Gastrocnemius medialis (tissue), 4 donors: ENCODE measurements around the gene ANO10. TPM values are rescaled to one million over a fixed set of nuclear protein-coding genes. Genes with fewer than 3 reads are reported as not detected.

Source experiments
- ATAC-seq, 2 donors: fragments of 150-250 bp; one replicate each; pipeline ENCODE4 v1.9.1; 2016
- DNase-seq, 2 donors: peaks; one replicate each; pipeline ENCODE4 v3.0.0-alpha.2; 2019
- H3K27ac ChIP-seq, 4 donors: fragments of 200-600 bp; sonication (generic); 1 replicate in 1 of 4; 2 replicates in 3 of 4; pipeline ENCODE4 v1.5.1; 2016 to 2018; ENCODE audit warnings: mild to moderate bottlenecking in 2 of 4, moderate library complexity in 1 of 4
- H3K27me3 ChIP-seq, 3 donors: fragments of 200-600 bp; sonication (generic) in 2 of 3; 1 replicate in 1 of 3; 2 replicates in 2 of 3; pipeline versions ENCODE4 v1.5.1 to v1.6.0; 2016 to 2019; ENCODE audit warnings: mild to moderate bottlenecking in 1 of 3, moderate library complexity in 1 of 3
- H3K36me3 ChIP-seq, 2 donors: fragments of 200-600 bp; sonication (generic) in 1 of 2; one replicate each; pipeline ENCODE4 v1.5.1; 2017 to 2018
- H3K4me1 ChIP-seq, 2 donors: fragments of 200-600 bp; sonication (generic) in 1 of 2; one replicate each; pipeline ENCODE4 v1.5.1; 2016 to 2017; ENCODE audit warnings: mild to moderate bottlenecking in 2 of 2
- H3K4me3 ChIP-seq, 4 donors: fragments of 200-600 bp; sonication (generic) in 3 of 4; 1 replicate in 1 of 4; 2 replicates in 3 of 4; pipeline ENCODE4 v1.5.1; 2016 to 2019; ENCODE audit warnings: mild to moderate bottlenecking in 2 of 4
- H3K9me3 ChIP-seq, 3 donors: fragments of 200-600 bp; sonication (generic) in 2 of 3; 1 replicate in 1 of 3; 2 replicates in 2 of 3; pipeline ENCODE4 v1.5.1; 2016 to 2019
- CTCF ChIP-seq, 5 experiments: fragments of 450-650 bp in 3 of 5; fragments of 200-600 bp in 2 of 5; sonication (generic) in 2 of 5; IDR thresholded peaks in 4 of 5; conservative IDR thresholded peaks in 1 of 5; 1 replicate in 4 of 5; 2 replicates in 1 of 5; pipeline ENCODE4 v1.5.1; 2016 to 2019; ENCODE audit warnings: antibody characterized with exemption in 5 of 5, mild to moderate bottlenecking in 3 of 5, moderate library complexity in 3 of 5
- POLR2A ChIP-seq, 2 donors: fragments of 450-650 bp; IDR thresholded peaks; one replicate each; pipeline ENCODE4 v1.6.1; 2017; ENCODE audit warnings: antibody characterized with exemption in 2 of 2, mild to moderate bottlenecking in 2 of 2, moderate library complexity in 2 of 2
- in situ Hi-C, 4 donors: fragments of 200-750 bp; cut with MboI; loops; one replicate each; pipeline versions ENCODE4 v1.15.0 to v1.8.0; 2017; ENCODE audit warnings: low sequenced_read_pairs in 4 of 4
- intact Hi-C: fragments of 100-400 bp; cut with DNase I; formaldehyde crosslinking; loops from one replicate; pipeline ENCODE4 v1.15.1; 2023; ENCODE audit warnings: low total_unique reads
- total RNA-seq, 4 donors: library from RNA; depleted of rRNA; stranded (reverse); fragments of >200 nt; gene quantifications; one replicate each; pipeline versions ENCODE4 v1.1.0 to v1.2.3, GENCODE V29; 2016

Gene ANO10
- total RNA-seq, 4 donors from 2014 or later, result 6.9 to 8.1 (median 7.8) TPM

DNA sequence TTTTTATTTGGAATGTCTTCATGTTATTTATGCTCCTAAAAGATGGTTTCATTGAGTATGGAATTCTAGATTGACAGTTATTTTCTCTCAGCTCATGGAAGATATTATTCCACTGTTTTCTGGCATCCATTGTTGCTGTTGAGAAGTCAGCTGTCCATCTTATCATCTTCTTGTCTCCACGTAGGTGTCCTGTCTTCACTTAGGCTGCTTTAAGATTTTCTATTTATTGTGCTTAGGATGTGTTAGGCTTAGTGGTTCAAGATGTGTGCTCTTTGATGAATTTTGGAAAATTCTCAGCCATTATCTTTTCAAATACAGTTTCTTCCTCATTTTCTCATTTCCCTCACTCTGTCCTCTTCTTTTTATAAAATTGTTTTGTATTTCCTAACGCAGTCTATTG, 283.5 kb downstream of the ANO10 start:
- Histone ChIP-seq H3K27me3 (no peaks in the 10 kb centered on the region), H3K36me3 (peaks cover 0 to 85% of the 10 kb centered on the region in 2 donors), H3K9me3 (peaks cover 0 to 20% (median 10%) of the 10 kb centered on the region in 3 donors), H3K4me3 (no peak overlapping the region), H3K27ac (no peak overlapping the region), H3K4me1 (no peaks in the 10 kb centered on the region)
- DNase-seq (no peak), ATAC-seq (no peak)
- intact Hi-C loops, result no loop called here
- in situ Hi-C loops, result no loop called here
- TF ChIP-seq POLR2A (IDR thresholded peaks at IDR 0.05), result no peak
- TF ChIP-seq CTCF (IDR thresholded peaks at IDR 0.05 in 4 of 5, conservative IDR thresholded peaks at IDR 0.05 in 1 of 5), result no peak

GRCh38 chr3:43335799-43336198, 286.0 kb downstream of the ANO10 start:
- no peaks in the 10 kb centered on the region for H3K27me3 ChIP-seq
- ATAC-seq, result no peak
- no peak overlapping the region for H3K27ac ChIP-seq
- in situ Hi-C loops (no loop called here), intact Hi-C loops (no loop called here)
- H3K36me3 ChIP-seq, result peaks cover 0 to 71% of the 10 kb centered on the region in 2 donors
- no peak for DNase-seq
- H3K9me3 ChIP-seq, result peaks cover 0 to 20% (median 10%) of the 10 kb centered on the region in 3 donors
- H3K4me3 ChIP-seq, result no peak overlapping the region
- no peak for TF ChIP-seq CTCF (IDR thresholded peaks at IDR 0.05 in 4 of 5, conservative IDR thresholded peaks at IDR 0.05 in 1 of 5)
- peaks cover 0 to 4% of the 10 kb centered on the region in 2 donors for H3K4me1 ChIP-seq

GRCh38 chr3:43334976-43335375, 286.8 kb downstream of the ANO10 start:
- intact Hi-C loops, result no loop called here
- Histone ChIP-seq H3K9me3 (peaks cover 0 to 20% (median 10%) of the 10 kb centered on the region in 3 donors), H3K27me3 (no peaks in the 10 kb centered on the region), H3K4me1 (peaks cover 0 to 4% of the 10 kb centered on the region in 2 donors), H3K4me3 (no peak overlapping the region), H3K36me3 (peaks cover 0 to 63% of the 10 kb centered on the region in 2 donors), H3K27ac (no peak overlapping the region)
- in situ Hi-C loops, result no loop called here
- no peak for DNase-seq
- TF ChIP-seq POLR2A (IDR thresholded peaks at IDR 0.05) (no peak), CTCF (IDR thresholded peaks at IDR 0.05 in 4 of 5, conservative IDR thresholded peaks at IDR 0.05 in 1 of 5) (no peak)
- no peak for ATAC-seq

DNA sequence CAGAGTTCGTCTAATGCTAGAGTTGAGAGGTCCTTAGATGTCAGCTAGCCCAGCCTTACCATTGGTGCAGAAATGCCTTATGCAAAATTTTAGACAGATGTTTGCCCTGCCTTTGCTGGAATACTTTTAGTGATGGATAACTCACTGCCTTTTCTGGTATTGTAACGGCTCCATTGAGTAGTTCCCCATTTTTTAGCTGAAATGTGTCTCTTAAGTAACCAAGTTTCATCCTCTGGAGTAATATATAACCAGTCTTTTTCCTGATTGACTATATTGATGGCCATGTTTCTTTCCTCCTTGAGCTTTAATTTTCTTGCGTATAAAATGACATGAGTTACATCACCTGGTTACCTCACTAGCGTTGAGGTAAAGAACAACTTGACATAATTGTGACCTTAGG, 290.4 kb downstream of the ANO10 start:
- peak overlapping the region in 1 of 4 donors; percentile 15 for H3K27ac ChIP-seq
- in situ Hi-C loops (no loop called here), intact Hi-C loops (no loop called here)
- no peak for ATAC-seq
- no peaks in the 10 kb centered on the region for H3K27me3 ChIP-seq
- no peak for DNase-seq
- peaks cover 15 to 25% of the 10 kb centered on the region in 2 donors for H3K4me1 ChIP-seq
- H3K36me3 ChIP-seq, result peaks cover 0 to 30% of the 10 kb centered on the region in 2 donors
- H3K4me3 ChIP-seq, result no peak overlapping the region
- TF ChIP-seq POLR2A (IDR thresholded peaks at IDR 0.05) (no peak), CTCF (IDR thresholded peaks at IDR 0.05 in 4 of 5, conservative IDR thresholded peaks at IDR 0.05 in 1 of 5) (no peak)
- H3K9me3 ChIP-seq, result peaks cover 0 to 12% (median 3%) of the 10 kb centered on the region in 3 donors

GRCh38 chr3:43330981-43331380, 290.8 kb downstream of the ANO10 start:
- in situ Hi-C loops (no loop called here), intact Hi-C loops (no loop called here)
- peaks cover 19 to 29% of the 10 kb centered on the region in 2 donors for H3K4me1 ChIP-seq
- no peaks in the 10 kb centered on the region for H3K27me3 ChIP-seq
- H3K9me3 ChIP-seq, result peaks cover 0 to 8% (median 3%) of the 10 kb centered on the region in 3 donors
- H3K27ac ChIP-seq, result peak overlapping the region in 1 of 4 donors; percentile 15
- ATAC-seq (no peak), DNase-seq (no peak)
- H3K4me3 ChIP-seq, result no peak overlapping the region
- TF ChIP-seq CTCF (IDR thresholded peaks at IDR 0.05 in 4 of 5, conservative IDR thresholded peaks at IDR 0.05 in 1 of 5), result no peak
- no peak for TF ChIP-seq POLR2A (IDR thresholded peaks at IDR 0.05)
- peaks cover 0 to 26% of the 10 kb centered on the region in 2 donors for H3K36me3 ChIP-seq
